ELR (cell line): ENCODE results near the gene RSU1.
"Not testable (repeated sequence)": the region's sequence is repeated elsewhere in the genome, so short reads cannot be mapped to it uniquely, and the experiment has no call there.

ENCODE experiments used
- DNase-seq: peaks from one replicate; pipeline ENCODE4 v3.0.0-alpha.2; 2015; ENCODE audit warnings: low read depth

RSU1 gene

DNA sequence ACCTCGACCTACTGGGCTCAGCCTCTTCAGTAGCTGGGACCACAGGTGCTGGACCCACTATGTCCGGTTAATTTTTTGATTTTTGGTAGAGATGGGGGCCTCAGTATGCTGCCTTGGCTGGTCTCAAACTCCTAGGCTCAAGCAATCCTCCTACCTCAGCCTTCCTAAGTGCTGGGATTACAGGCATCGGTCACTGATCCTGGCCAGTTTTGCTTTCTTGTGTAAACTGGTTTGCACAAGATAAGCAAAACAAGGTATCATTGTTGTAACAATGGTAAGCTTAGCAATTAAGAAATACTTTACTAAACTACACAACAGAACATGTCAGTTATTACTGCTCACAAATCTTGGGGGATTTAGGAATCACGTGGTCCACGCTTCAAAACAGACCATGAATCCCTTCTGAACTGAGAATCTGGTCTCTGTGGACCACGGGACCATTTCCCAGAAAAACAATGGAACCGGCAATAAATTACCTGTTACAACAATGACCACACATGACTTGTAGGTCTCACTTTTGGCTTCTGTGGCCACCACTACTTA, 36.8 kb downstream of the RSU1 start:
- no peak for DNase-seq

DNA sequence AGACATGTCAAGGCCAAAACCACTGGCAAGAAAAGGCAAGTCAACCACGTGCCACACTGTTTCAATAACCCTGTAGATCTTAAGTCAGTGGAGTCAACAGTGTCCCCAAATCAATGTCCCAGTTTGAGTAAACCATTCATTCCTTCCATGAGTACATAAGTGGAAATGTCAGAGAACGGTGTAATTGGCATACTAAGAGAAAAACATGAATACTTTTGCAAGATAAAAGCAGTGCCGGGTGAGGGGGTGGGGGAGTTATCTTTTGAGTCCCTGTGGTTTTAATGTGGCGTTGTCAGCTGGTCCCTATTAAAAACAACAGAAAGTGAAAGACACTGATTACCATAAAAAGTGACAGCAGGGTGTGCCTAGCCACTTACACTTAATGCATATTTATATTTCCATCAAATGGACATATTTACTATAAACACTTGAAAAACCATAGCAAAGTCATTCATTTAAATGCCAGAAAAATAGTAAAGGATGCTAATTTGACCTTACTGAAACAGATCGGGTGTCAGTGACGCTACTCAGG, 37.8 kb downstream of the RSU1 start:
- DNase-seq, result no peak

DNA sequence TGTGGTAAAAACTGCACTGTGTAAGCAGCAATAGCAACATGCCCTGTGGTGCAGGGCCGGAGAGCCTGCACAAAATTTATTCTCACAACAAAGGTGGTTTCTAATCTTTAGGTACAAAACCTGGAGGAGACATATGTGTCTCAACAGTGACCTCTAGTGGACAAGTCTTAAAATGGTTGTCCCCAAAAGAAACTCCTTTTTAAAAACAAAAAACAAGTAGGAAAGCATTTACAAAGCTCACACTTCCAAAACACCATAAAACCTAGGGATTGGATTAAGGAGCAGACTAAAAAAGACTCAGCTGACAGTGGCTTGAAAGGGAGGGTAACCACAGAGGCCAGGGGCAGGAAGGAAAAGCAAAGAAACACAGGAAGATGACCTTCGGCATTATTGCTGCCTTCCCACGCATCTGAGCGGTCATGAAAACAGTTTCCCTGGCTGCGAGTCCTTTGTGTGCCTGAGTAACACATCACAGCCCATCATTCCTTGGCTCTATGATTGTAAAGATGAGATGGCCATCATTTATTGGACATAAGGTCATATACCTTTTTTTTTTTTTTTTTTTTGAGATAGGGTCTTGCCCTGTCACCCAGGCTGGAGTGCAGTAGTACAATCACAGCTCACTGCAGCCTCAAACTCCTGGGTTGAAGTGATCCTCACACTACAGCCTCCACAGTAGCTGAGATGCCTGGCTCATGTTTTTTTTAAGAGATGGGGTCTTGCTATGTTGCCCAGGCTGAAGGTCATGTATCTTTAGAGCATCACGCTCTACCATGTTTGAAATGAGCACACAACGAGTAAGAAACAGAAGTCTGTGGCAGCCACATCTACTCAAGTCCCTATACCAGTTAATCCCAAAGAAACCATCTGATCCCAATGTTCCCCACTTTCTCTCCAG, 39.5 kb downstream of the RSU1 start:
- peak; percentile 70 for DNase-seq

DNA sequence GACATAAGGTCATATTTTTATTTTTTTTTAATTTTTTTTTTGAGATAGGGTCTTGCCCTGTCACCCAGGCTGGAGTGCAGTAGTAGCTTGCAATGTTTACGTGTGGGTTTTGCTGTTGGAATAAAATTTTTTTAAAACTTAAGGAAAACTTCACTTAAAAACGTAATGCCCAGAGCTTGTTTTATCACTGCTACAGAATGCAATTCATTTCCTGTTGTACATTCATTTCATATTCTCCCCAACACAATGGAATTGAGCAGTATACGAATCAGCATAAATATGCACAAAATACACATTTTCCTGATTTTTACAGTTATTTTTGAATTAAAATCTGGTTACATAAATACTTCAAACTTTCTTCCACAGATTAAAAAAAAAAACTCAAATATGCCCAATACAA, 40.3 kb downstream of the RSU1 start:
- DNase-seq, result no peak

DNA sequence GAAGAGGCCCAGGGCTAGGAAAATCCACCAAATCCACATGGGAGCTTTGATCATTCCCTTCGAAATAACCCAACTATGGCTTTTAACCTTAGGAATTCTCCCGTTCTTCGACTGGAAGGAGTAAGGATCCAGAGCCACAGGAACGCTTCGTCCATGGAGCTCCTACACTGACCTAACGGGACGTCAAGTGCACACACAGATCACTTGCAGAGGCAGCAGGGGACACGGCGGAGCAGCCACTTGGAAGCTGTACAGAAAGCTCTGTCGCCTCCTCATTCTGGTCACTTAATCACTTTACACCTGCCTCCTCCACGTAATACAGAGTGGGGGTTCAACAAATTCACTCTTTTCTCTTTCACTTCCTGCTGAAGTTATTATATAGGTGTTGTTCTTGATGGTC, 43.9 kb downstream of the RSU1 start:
- DNase-seq, result no peak

DNA sequence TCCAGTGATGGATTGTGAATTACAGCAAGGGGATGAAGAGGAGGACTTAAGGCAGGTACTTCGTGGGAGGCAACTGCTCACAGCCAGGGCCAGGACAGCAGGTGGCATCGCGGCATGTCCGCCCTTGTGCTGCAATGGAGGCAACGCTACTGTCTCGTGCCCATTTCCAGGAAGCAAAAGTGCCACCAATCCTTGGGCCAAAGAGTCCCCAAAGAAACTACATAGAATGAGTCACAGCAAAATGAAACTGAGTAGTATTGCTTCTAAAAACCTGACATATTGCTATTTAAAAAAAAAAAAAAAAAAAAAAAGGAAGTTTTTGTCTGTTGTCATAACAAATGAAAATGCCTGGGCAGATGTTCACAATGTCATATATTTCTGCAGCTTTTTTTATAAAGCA, 46.6 kb downstream of the RSU1 start:
- no peak for DNase-seq

DNA sequence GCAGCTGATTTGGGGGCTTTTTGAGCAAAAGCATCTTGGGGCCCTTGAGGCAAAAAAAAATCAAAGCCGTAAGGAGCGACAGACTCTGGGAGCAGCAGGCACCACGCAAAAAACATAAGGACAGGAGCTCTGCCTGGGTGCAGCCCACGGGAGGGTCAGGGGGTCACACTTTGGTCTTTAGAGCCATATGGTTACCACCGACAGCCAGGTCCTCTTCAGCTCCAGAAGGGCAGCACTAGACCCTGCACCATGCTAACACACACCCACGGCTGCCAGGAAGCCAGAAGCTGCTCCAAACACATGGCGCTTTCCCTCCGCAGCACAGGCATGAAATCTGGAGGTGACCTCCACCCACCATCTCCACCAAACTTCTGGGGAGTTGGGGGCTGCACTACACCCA, 47.1 kb downstream of the RSU1 start:
- DNase-seq, result no peak

DNA sequence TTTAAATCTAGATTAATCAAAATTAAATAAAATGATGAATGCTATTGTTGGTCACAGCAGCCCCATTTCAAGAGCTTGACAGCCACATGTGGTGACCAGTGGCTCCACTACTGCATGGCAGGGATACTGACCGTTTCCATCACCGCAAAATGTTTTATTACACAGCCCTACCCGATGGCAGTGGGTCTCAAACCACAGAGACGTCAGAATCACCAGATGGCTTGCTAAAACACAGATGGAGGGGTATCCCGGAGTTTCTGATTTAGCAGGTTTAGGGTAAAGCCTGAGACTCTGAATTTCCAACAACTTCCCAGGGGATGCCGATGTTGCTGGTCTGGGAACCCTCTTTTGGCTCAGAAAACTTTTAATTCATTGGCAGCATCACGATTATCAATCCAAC, 47.9 kb downstream of the RSU1 start:
- DNase-seq, result no peak

DNA sequence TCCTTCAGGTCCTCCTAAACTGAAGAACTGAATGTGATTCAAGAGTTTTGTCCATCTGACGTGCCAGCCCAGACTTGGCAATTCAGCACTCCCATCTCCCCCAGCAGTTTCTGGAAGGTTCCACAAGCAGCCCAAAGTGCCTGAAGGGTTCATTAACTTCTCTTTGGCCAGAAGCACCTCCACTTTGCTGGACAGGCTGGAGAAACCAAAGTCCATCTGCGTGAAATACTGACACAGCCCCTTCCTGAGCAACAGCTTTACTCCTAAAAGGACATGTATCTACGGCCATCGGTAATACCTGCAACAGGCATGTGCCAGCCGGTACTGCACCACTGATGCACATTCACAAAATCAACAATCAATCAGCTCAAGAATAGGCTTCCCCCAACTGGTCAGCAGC, 48.5 kb downstream of the RSU1 start:
- no peak for DNase-seq

DNA sequence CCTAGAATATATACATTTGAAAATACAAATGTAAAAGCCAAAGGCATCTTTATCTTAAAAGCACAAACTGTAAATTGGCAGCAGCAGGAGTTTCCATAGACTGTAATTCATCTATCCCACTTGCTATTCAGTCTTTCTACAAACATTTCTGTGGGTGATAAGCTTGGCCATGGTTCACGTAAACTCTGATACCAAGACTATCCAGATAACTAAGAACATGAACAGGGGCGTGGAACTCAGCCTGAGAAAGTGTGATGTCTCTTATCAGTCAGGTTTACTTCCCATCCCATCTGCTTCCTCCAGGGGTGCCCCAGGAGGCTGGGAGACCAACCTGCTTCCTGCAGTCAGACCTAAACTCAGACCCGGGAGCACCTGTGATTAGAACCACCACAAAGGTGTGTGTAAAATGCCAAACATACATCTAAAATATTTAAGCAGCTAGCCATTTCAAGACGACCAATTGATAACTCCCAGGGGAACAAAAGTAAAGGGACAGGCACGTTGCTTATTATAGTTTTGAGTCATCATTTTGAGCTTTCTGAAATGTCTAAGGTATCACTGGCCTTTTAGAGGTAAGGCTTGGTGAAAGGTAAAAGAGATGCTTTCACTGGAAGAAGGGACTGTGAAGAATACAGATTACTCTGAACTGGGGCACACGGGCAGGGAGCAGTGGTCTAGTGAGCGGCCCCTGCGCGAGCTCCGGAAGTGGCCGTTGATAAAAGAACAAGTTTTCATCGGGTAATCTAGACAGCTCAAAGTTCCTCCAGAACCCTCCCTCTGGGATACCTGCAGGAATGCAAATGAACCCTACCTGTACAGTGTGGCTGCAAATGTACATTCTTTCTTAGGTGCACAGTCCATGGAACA, 51.5 kb downstream of the RSU1 start:
- no peak for DNase-seq

DNA sequence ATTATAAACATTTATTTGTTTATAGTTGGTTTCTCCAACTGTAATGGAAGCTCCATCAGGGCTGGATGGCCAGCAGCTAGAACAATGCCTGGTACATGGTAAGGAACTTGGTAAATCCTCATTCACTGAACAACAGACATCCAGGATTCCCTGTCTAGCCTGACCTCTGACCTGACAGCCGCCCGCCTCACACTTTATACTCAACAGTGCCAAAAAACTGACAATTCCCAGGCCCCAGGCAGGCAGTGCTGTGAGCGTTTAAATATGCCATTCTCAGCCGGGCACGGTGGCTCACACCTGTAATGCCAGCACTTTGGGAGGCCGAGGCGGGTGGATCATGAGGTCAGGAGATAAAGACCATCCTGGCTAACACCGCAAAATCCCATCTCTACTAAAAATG, 55.9 kb downstream of the RSU1 start:
- DNase-seq, result no peak

DNA sequence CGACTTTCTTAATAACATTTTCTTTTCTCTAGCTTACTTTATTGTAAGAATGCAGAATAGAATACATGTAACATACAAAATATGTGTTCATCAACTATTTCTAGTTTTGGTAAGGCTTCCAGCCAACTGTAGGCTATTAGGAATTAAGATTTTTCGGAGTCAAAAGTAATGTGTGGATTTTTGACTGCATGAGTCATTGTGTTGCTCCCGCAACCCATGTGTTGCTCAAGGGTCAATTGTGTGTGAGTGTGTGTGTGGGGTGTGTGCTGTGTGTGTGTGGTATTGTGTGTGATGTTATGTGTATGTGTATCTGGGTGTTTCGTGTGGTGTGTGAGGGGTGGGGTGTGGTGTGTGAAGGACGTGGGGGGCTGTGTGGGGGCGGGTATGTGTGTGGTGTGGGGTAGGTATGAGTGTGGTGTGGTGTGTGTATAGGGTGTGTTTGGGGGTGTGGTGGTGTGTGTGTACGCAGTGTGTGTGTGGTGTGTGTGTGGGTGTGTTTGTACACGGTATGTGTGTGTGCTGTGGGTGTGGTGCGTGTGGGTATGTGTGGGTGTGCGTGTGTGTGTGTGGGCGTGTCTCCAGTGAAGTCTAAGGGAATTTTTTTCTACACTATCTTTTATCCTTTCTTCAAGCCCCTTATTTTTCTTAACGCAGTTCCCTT, 60.5 kb downstream of the RSU1 start:
- DNase-seq, result peak; percentile 3

DNA sequence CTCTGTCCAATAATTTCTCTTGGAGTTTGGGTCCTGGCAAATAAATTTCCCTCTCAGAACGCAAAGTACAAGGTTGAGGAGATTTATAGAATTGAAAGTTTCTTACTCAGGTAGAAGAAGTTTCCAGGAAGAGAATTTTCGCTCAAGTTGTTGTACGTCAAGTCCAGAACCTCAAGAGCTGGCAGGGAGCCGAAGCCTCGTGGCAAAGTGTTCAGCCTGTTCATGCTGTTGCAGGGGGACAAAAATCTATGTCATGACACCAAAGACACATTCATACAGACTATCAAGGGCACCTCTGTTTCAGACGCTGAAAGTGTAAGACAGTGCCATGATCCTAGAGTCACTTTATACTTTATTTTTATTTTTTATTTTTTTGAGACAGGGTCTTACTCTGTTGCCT, 62.5 kb downstream of the RSU1 start:
- DNase-seq, result no peak

DNA sequence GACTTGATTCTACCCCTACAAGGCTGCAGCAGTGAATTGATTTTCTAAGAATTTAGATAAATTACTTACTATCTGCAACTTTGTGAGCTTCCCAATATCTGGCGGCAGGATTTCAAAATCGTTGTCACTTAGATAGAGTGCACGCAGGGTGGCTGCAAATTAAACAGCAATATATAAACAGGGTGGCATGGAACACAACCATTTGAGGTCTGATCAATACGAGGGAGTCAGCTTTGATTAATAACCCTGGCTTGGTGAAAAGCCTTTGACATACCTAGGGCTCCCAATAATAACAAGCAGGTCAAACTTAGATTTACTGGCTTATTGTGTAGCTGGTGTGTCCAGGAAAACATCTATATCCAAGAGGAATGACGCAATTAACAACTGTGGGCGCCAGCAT, 64.4 kb downstream of the RSU1 start:
- not testable (repeated sequence) for DNase-seq

DNA sequence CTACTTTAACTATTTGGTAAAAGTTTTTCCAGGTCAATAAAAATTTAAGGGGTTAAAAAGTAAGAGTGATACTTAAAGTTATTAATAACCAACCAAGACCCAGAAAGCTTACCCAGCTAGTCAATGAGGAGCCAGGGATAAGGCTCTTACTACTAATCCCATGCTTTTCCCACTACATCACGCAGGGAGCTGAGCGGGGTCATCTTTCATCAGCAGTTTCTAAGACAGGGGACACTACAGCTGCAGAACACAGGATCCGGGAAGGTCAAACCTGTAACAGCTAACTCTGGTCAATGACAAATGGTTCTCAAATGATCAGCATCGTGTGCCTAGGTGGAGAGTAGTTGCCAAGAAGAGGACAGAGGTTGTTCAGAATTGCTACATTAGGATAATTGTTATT, 65.1 kb downstream of the RSU1 start:
- no peak for DNase-seq

DNA sequence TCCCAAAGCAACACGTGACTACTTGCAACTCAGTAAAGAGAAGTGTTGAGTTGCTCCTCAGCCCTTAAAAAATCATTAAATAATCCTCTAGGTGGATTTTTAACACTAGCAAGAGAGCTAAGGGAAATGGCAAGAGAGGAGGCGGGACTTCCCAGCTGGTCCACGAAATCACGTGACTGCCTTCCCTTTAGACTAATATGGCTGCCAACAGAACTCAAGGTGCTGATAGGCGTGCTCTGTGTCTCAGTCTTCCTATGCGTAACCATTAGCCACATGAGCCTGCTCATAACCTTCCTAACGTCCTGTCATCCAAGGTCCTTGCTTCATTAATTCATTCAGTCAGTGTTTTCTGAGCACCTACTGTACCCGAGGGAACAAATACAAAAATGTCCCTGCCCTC, 66.0 kb downstream of the RSU1 start:
- DNase-seq, result no peak

DNA sequence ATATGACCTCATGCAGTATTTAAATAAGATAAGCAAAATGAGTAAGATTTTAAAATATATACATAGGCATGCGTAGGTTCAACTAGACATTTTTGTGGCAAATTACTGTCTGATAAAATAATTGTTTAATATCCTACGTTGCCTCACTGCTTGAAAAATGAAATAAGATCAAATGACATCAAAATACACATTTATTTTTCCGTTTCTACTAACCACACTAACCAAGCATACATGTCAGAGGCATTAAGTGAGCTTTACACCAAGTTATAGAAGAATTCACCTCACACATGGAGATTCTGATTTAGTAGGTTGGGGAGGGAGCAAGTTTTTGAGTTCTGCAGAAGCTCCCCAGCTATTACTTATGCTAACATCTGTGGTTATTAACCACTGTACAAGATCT, 66.8 kb downstream of the RSU1 start:
- DNase-seq, result no peak

DNA sequence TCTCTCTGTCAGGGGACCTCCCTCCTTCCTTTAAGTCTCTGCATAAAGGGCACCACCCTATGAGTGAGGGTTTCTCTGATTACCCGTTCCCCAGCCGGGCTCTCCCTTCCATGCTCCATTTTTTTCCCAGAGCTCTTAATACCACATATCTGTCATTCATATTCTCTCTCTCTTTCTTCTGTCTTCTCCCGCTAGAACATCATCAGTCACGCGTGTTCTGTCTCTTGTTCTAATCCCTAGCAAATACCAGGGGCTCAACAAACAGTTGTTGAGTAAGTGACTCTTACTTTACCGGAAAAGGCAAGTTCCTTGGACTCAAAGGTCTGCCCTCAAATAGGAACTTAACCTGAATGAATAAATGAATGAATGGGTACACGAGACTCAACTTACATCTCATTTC, 68.5 kb downstream of the RSU1 start:
- no peak for DNase-seq

DNA sequence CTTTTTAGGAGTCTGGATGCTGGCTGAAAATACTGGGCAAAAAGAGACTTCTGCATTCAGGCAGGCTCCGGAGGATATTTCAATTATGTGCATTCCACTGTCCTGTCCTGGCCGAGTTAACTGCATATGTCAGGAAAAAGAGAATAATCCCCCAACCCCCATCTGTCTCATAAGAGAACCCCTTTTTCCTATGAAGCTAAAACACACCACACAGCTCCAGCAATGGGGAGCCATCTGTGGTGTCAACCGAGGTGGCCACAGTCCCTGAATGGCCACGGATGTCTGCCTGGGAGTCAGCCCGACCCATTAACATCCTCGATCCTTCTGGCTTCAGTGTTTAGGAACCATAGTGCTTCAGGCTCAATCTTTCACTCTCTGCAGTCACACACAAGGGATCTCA, 70.4 kb downstream of the RSU1 start:
- DNase-seq, result no peak

DNA sequence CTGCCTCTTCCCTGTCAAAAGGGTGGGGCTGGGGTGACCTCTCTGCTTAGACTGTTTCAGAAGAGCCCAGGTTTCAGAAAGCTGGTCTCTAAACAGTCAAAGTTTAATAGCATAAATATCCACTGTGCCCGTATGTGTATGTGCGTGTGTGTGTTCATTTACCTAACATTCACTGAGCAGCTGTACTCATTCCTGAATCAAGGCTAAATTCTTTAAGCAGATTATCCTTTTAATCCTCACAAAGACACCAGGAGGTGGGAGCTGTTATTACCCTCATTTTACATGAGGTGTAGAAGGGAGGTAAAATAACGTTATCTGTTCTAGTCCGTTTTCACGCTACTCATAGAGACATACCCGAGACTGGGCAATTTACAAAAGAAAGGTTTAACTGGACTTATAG, 72.2 kb downstream of the RSU1 start:
- DNase-seq, result no peak

DNA sequence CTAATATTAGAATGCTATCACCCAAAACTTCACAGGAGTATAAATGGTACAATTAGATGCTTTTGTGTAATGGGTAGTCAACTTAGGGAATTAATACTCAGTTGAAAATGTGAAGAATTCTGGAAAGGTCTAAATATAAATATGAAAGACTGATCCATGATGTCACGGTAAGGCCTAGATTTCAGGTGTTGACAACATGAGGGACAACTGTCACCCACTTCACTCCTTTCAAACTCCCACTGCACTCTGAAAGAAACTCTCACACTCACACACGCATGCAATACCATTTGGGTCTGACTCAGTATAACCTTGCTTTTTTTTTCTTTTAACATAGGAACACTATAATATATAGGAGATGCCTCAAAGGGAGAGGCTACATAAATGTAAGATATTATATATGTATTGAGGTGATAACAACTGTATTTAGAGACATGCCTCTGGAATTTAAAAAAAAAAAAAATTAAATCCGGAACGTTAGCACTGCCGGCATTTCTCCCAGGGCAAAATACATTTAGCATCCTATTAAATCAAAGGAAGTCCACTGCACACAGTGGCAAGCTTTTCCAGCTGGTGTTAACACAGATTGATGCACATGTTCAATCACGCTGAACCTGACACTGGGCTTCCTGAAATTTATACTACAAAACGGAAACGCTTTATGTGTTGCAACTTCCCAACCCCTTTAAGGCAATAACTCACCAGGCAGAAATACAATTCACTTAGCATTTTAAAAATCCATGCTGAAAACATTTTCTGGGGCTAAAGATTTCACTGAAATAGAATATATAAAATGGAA, 74.9 kb downstream of the RSU1 start:
- no peak for DNase-seq
